Common myeloid progenitor, CD34-positive (primary cell): ENCODE measurements around the gene PALLD.

Experiments used
- CTCF ChIA-PET: fragments of 350-600 bp; sonication (Branson Sonifier 250); formaldehyde crosslinking; loops from one replicate; lab custom pipeline; 2021; ENCODE audit warnings: antibody characterized with exemption; lab: Charles Lee
- POLR2A ChIA-PET: fragments of 350-600 bp; sonication (Branson Sonifier 250); formaldehyde crosslinking; loops from one replicate; lab custom pipeline; 2021; ENCODE audit warnings: antibody characterized with exemption; lab: Charles Lee
- DNase-seq, 3 donors: peaks; one replicate each; pipeline versions ENCODE4 v3.0.0 to v3.0.0-alpha.2; 2013
- H3K27ac ChIP-seq, 2 experiments: 1 replicate in 1 of 2; 2 replicates in 1 of 2; pipeline ENCODE4 v1.7.0; 2013; ENCODE audit warnings: inconsistent platforms in 2 of 2, low read length in 2 of 2, mild to moderate bottlenecking in 2 of 2, low read depth in 1 of 2, moderate library complexity in 1 of 2; ENCODE audit not compliant: severe bottlenecking in 2 of 2, insufficient read depth in 1 of 2, poor library complexity in 1 of 2
- H3K27me3 ChIP-seq, 5 experiments: replicated peaks in 2 of 5; 1 replicate in 3 of 5; 2 replicates in 2 of 5; pipeline versions ENCODE4 v1.6.1 to v1.7.0; 2013; ENCODE audit warnings: low read length in 4 of 5, mild to moderate bottlenecking in 2 of 5, moderate library complexity in 2 of 5, inconsistent platforms in 1 of 5; ENCODE audit not compliant: insufficient read depth in 5 of 5, control insufficient read depth in 4 of 5
- H3K36me3 ChIP-seq, 4 experiments: 1 replicate in 2 of 4; 2 replicates in 2 of 4; pipeline versions ENCODE4 v1.6.1 to v1.7.0; 2013; ENCODE audit warnings: low read length in 3 of 4, control low read depth in 1 of 4, mild to moderate bottlenecking in 1 of 4; ENCODE audit not compliant: control insufficient read depth in 4 of 4, insufficient read depth in 4 of 4
- H3K4me1 ChIP-seq, 4 experiments: 1 replicate in 3 of 4; 2 replicates in 1 of 4; pipeline versions ENCODE4 v1.6.1 to v1.7.1; 2013; ENCODE audit warnings: low read length in 3 of 4, mild to moderate bottlenecking in 3 of 4, control low read depth in 1 of 4, inconsistent platforms in 1 of 4, moderate library complexity in 1 of 4; ENCODE audit not compliant: control insufficient read depth in 4 of 4, insufficient read depth in 4 of 4; ENCODE audit errors: control extremely low read depth in 1 of 4
- H3K4me3 ChIP-seq, 7 experiments: 1 replicate in 4 of 7; 2 replicates in 3 of 7; pipeline versions ENCODE4 v1.5.1 to v1.7.0; 2013; ENCODE audit warnings: mild to moderate bottlenecking in 7 of 7, low read length in 6 of 7, moderate library complexity in 6 of 7, inconsistent platforms in 2 of 7, low read depth in 2 of 7, control low read depth in 1 of 7; ENCODE audit not compliant: insufficient read depth in 4 of 7, control insufficient read depth in 1 of 7; ENCODE audit errors: extremely low read depth in 1 of 7
- H3K9me3 ChIP-seq, 5 experiments: 1 replicate in 4 of 5; 2 replicates in 1 of 5; pipeline versions ENCODE4 v1.6.1 to v1.7.1; 2013; ENCODE audit warnings: low read length in 4 of 5, mild to moderate bottlenecking in 2 of 5, inconsistent platforms in 1 of 5, low read depth in 1 of 5, moderate library complexity in 1 of 5; ENCODE audit not compliant: control insufficient read depth in 4 of 5, insufficient read depth in 2 of 5; ENCODE audit errors: control extremely low read depth in 1 of 5
- WGBS: methylation state at CpG from one replicate; pipeline ENCODE4 v1.1.5; 2013; ENCODE audit not compliant: insufficient coverage; 5-methylcytosine and 5-hydroxymethylcytosine counted together

PALLD gene

GRCh38 chr4:168836490-168836889 is 339.6 kb downstream of the PALLD start:
- Histone ChIP-seq H3K9me3 (no peaks in the 10 kb centered on the region), H3K4me1 (peaks cover 2 to 19% (median 16%) of the 10 kb centered on the region in 4 experiments), H3K4me3 (no peak overlapping the region), H3K27me3 (peaks cover 0 to 21% (median 11%) of the 10 kb centered on the region in 5 experiments), H3K36me3 (no peaks in the 10 kb centered on the region), H3K27ac (no peak overlapping the region)
- WGBS, result 83% methylated on average over 9 of the region's 9 CpGs
- CTCF ChIA-PET, result interaction anchor here (0.9 to 1.9 kb wide), 5 partner anchors 10 to 125 kb away, joined by 3 to 7 read pairs (median 4); no protein-coding TSS in a partner anchor
- no peak for DNase-seq
- POLR2A ChIA-PET, result no interaction called here

- H3K27me3 ChIP-seq, result peaks cover 0 to 11% (median 10%) of the 10 kb centered on the region in 5 experiments
- WGBS, result 96% methylated on average over 4 of the region's 4 CpGs
- H3K4me3 ChIP-seq, result no peak overlapping the region
- no peak for DNase-seq
- H3K9me3 ChIP-seq, result no peaks in the 10 kb centered on the region
- H3K36me3 ChIP-seq, result no peaks in the 10 kb centered on the region
- peaks cover 0 to 5% (median 2%) of the 10 kb centered on the region in 4 experiments for H3K4me1 ChIP-seq
- ChIA-PET CTCF (interaction anchor here (1.7 to 1.9 kb wide), 2 partner anchors 11 to 15 kb away, joined by 4 to 5 read pairs; no protein-coding TSS in a partner anchor), POLR2A (no interaction called here)
- no peak overlapping the region for H3K27ac ChIP-seq
Measured at GRCh38 chr4:168837922-168838321, 341.1 kb downstream of the PALLD start.

GRCh38 chr4:168839758-168840391 is 343.0 kb downstream of the PALLD start:
- H3K36me3 ChIP-seq, result no peaks in the 10 kb centered on the region
- WGBS, result 100% methylated on average over 1 of the region's 3 CpGs
- H3K9me3 ChIP-seq, result no peaks in the 10 kb centered on the region
- DNase-seq, result no peak
- H3K27me3 ChIP-seq, result peaks cover 0 to 3% (median 0%) of the 10 kb centered on the region in 5 experiments
- ChIA-PET POLR2A (no interaction called here), CTCF (interaction anchor here (1.0 to 2.0 kb wide), 2 partner anchors 30 to 82 kb away, joined by 3 to 4 read pairs; no protein-coding TSS in a partner anchor)
- no peak overlapping the region for H3K4me3 ChIP-seq
- no peaks in the 10 kb centered on the region for H3K4me1 ChIP-seq
- H3K27ac ChIP-seq, result no peak overlapping the region

- Histone ChIP-seq H3K4me3 (no peak overlapping the region), H3K9me3 (no peaks in the 10 kb centered on the region), H3K4me1 (no peaks in the 10 kb centered on the region), H3K27me3 (peaks cover 0 to 3% (median 0%) of the 10 kb centered on the region in 5 experiments), H3K36me3 (no peaks in the 10 kb centered on the region), H3K27ac (no peak overlapping the region)
- CTCF ChIA-PET, result interaction anchor here (0.5 to 2.0 kb wide), 3 partner anchors 9 to 82 kb away, joined by 3 to 4 read pairs (median 3); no protein-coding TSS in a partner anchor
- POLR2A ChIA-PET, result no interaction called here
- DNase-seq, result no peak
- WGBS, result 83% methylated on average over 4 of the region's 4 CpGs
Measured at GRCh38 chr4:168840392-168840763, 343.5 kb downstream of the PALLD start.

- no peak for DNase-seq
- CTCF ChIA-PET, result interaction anchor here (0.5 to 2.2 kb wide), 5 partner anchors 8 to 33 kb away, joined by 3 to 13 read pairs (median 3); no protein-coding TSS in a partner anchor
- Histone ChIP-seq H3K4me3 (no peak overlapping the region), H3K27ac (no peak overlapping the region), H3K4me1 (no peaks in the 10 kb centered on the region), H3K9me3 (no peaks in the 10 kb centered on the region), H3K36me3 (no peaks in the 10 kb centered on the region), H3K27me3 (peaks cover 0 to 3% (median 0%) of the 10 kb centered on the region in 5 experiments)
- 98% methylated on average over 6 of the region's 8 CpGs for WGBS
- POLR2A ChIA-PET, result no interaction called here
Measured at GRCh38 chr4:168841000-168841671, 344.3 kb downstream of the PALLD start.

GRCh38 chr4:168841672-168842019 is 344.8 kb downstream of the PALLD start:
- Histone ChIP-seq H3K4me1 (no peaks in the 10 kb centered on the region), H3K9me3 (no peaks in the 10 kb centered on the region), H3K4me3 (no peak overlapping the region), H3K36me3 (no peaks in the 10 kb centered on the region), H3K27ac (no peak overlapping the region), H3K27me3 (peaks cover 0 to 3% (median 0%) of the 10 kb centered on the region in 5 experiments)
- POLR2A ChIA-PET, result no interaction called here
- DNase-seq, result no peak
- CTCF ChIA-PET, result interaction anchor here (0.8 to 2.2 kb wide), 3 partner anchors 8 to 33 kb away, joined by 3 to 13 read pairs (median 4); no protein-coding TSS in a partner anchor

GRCh38 chr4:168842186-168842585 is 345.3 kb downstream of the PALLD start:
- Histone ChIP-seq H3K27ac (no peak overlapping the region), H3K36me3 (no peaks in the 10 kb centered on the region), H3K4me3 (no peak overlapping the region), H3K27me3 (peaks cover 0 to 3% (median 0%) of the 10 kb centered on the region in 5 experiments), H3K4me1 (no peaks in the 10 kb centered on the region), H3K9me3 (no peaks in the 10 kb centered on the region)
- POLR2A ChIA-PET, result no interaction called here
- no CpG with 5 or more reads among the region's 1 CpG for WGBS
- CTCF ChIA-PET, result interaction anchor here (0.8 to 2.2 kb wide), 2 partner anchors 9 to 32 kb away, joined by 4 to 13 read pairs; no protein-coding TSS in a partner anchor
- DNase-seq, result no peak
